Liver (tissue), 9 donors: Measurements from ENCODE around the gene P2RY6. TPM values are rescaled to one million over a fixed set of nuclear protein-coding genes. Genes with fewer than 3 reads are reported as not detected.

ENCODE experiments used
- DNase-seq: peaks from one replicate; pipeline ENCODE4 v3.0.0-alpha.2; 2017; ENCODE audit warnings: low spot score
- H3K27ac ChIP-seq, 2 donors: one replicate each; pipeline ENCODE4 v1.7.0; 2013; ENCODE audit warnings: inconsistent platforms in 2 of 2, low read length in 2 of 2, control low read depth in 1 of 2, low read depth in 1 of 2, mild to moderate bottlenecking in 1 of 2
- H3K27me3 ChIP-seq, 4 donors: one replicate each; pipeline versions ENCODE4 v1.6.1 to v1.7.0; 2013; ENCODE audit warnings: low read length in 3 of 4, inconsistent platforms in 1 of 4, mild to moderate bottlenecking in 1 of 4, moderate library complexity in 1 of 4; ENCODE audit not compliant: control insufficient read depth in 4 of 4, insufficient read depth in 4 of 4
- H3K36me3 ChIP-seq, 4 donors: one replicate each; pipeline versions ENCODE4 v1.6.1 to v1.7.0; 2013; ENCODE audit warnings: low read length in 3 of 4, mild to moderate bottlenecking in 3 of 4, low read depth in 1 of 4, moderate library complexity in 1 of 4; ENCODE audit not compliant: control insufficient read depth in 4 of 4, insufficient read depth in 3 of 4
- H3K4me1 ChIP-seq, 4 donors: one replicate each; pipeline versions ENCODE4 v1.6.1 to v1.7.0; 2013; ENCODE audit warnings: low read length in 3 of 4, mild to moderate bottlenecking in 3 of 4, moderate library complexity in 1 of 4; ENCODE audit not compliant: control insufficient read depth in 4 of 4, insufficient read depth in 4 of 4
- H3K4me3 ChIP-seq, 3 donors: one replicate each; pipeline versions ENCODE4 v1.6.1 to v1.7.0; 2013; ENCODE audit warnings: low read length in 3 of 3, control low read depth in 1 of 3, low read depth in 1 of 3, mild to moderate bottlenecking in 1 of 3
- H3K9ac ChIP-seq, 2 donors: one replicate each; pipeline ENCODE4 v1.7.0; 2013; ENCODE audit warnings: low read length in 2 of 2, mild to moderate bottlenecking in 2 of 2, moderate library complexity in 2 of 2, control low read depth in 1 of 2, low read depth in 1 of 2
- H3K9me3 ChIP-seq, 4 donors: one replicate each; pipeline versions ENCODE4 v1.6.1 to v1.7.0; 2013; ENCODE audit warnings: low read length in 3 of 4; ENCODE audit not compliant: control insufficient read depth in 4 of 4
- CTCF ChIP-seq: fragments of 150-350 bp; IDR thresholded peaks from 2 replicates; pipeline ENCODE4 v1.5.1; 2017; ENCODE audit warnings: improper control_type of control experiment, low read depth, low read length; ENCODE audit not compliant: missing input control
- EGR1 ChIP-seq, 2 donors: IDR thresholded peaks; 2 replicates each; pipeline ENCODE4 v1.6.1; 2016 to 2018; ENCODE audit warnings: antibody characterized with exemption in 2 of 2, low read depth in 2 of 2
- FOXA1 ChIP-seq: IDR thresholded peaks from 2 replicates; pipeline ENCODE4 v1.6.1; 2016; ENCODE audit warnings: antibody characterized with exemption
- FOXA2 ChIP-seq: IDR thresholded peaks from 2 replicates; pipeline ENCODE4 v1.6.1; 2016; ENCODE audit warnings: antibody characterized with exemption
- GABPA ChIP-seq, 2 donors: IDR thresholded peaks in 1 of 2; conservative IDR thresholded peaks in 1 of 2; 2 replicates each; pipeline ENCODE4 v1.6.1; 2016; ENCODE audit warnings: antibody characterized with exemption in 2 of 2, mild to moderate bottlenecking in 1 of 2, moderate library complexity in 1 of 2
- HNF4A ChIP-seq, 2 donors: conservative IDR thresholded peaks; 2 replicates each; pipeline ENCODE4 v1.6.1; 2016; ENCODE audit warnings: antibody characterized with exemption in 2 of 2, mild to moderate bottlenecking in 2 of 2
- HNF4G ChIP-seq: IDR thresholded peaks from 2 replicates; pipeline ENCODE4 v1.6.1; 2016; ENCODE audit warnings: antibody characterized with exemption
- JUND ChIP-seq, 2 donors: IDR thresholded peaks; 2 replicates each; pipeline ENCODE4 v1.6.1; 2016; ENCODE audit warnings: antibody characterized with exemption in 2 of 2
- MAX ChIP-seq: IDR thresholded peaks from 2 replicates; pipeline ENCODE4 v1.6.1; 2016; ENCODE audit warnings: antibody characterized with exemption
- NR2F2 ChIP-seq: IDR thresholded peaks from 2 replicates; pipeline ENCODE4 v1.6.1; 2016; ENCODE audit warnings: antibody characterized with exemption
- RAD21 ChIP-seq, 2 donors: IDR thresholded peaks; 2 replicates each; pipeline ENCODE4 v1.6.1; 2016; ENCODE audit warnings: antibody characterized with exemption in 2 of 2, mild to moderate bottlenecking in 2 of 2
- RXRA ChIP-seq, 2 donors: IDR thresholded peaks; 2 replicates each; pipeline ENCODE4 v1.6.1; 2017 to 2018; ENCODE audit warnings: antibody characterized with exemption in 2 of 2, mild to moderate bottlenecking in 1 of 2
- SP1 ChIP-seq: IDR thresholded peaks from 2 replicates; pipeline ENCODE4 v1.6.1; 2018; ENCODE audit warnings: antibody characterized with exemption, mild to moderate bottlenecking
- TAF1 ChIP-seq: conservative IDR thresholded peaks from 2 replicates; pipeline ENCODE4 v1.6.1; 2016; ENCODE audit warnings: antibody characterized with exemption, mild to moderate bottlenecking
- YY1 ChIP-seq: IDR thresholded peaks from 2 replicates; pipeline ENCODE4 v1.6.1; 2016; ENCODE audit warnings: antibody characterized with exemption, mild to moderate bottlenecking
- WGBS: extraction: QIAGEN DNeasy Blood & Tissue Kit; methylation state at CpG from one replicate; pipeline ENCODE4 v1.1.7; 2013; 5-methylcytosine and 5-hydroxymethylcytosine counted together
- polyA plus RNA-seq, 2 donors: library from polyadenylated mRNA; stranded (reverse) in 1 of 2; unstranded in 1 of 2; fragments of 200-250 nt in 1 of 2; fragments of >200 nt in 1 of 2; fragmentation: Nextera tagmentation in 1 of 2; extraction: Ambion mirVana in 1 of 2; gene quantifications; one replicate each; pipeline versions ENCODE4 v1.2.1 to v1.2.3, GENCODE V29; 2013 to 2015
- total RNA-seq, 2 donors: library from RNA; depleted of rRNA; stranded (reverse); fragments of >200 nt; gene quantifications; one replicate each; pipeline ENCODE4 v1.2.3, GENCODE V29; 2014
- TF ChIP-seq, protein P1 (sequence below): IDR thresholded peaks from 2 replicates; pipeline ENCODE4 v1.6.1; 2016; ENCODE audit warnings: antibody characterized with exemption
- TF ChIP-seq, protein P2 (sequence below): IDR thresholded peaks from 2 replicates; pipeline ENCODE4 v1.6.1; 2016; ENCODE audit warnings: antibody characterized with exemption
- TF ChIP-seq, protein P3 (sequence below): IDR thresholded peaks from 2 replicates; pipeline ENCODE4 v1.6.1; 2016; ENCODE audit warnings: antibody characterized with exemption, mild to moderate bottlenecking
- donor health status: healthy.
- donor health status: healthy.
- donor health status: healthy.
- donor health status: healthy.
- donor health status: healthy.

Gene P2RY6
- total and polyA plus RNA-seq, 4 donors: 0.21 to 1.3 (median 0.78) TPM

DNA sequence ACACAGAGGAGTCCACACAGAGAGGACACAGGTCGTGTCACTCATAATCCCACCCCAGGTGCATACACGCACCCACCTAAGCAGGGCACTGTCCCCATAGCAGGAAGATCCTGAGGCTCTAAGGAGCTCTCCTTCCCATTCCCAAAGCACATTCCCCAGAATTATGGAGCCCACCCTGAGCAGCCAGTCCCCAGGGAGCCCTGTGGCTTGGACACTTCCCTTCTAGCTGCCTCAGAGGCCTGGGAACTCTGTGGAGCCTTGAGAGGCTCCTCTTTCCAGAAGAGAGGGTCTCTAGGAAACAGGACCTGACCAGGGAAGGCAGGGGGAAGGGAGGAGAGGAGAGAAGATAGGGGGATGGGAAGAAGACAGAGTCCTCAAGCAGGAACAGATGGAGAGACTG, 65.7 kb downstream of the P2RY6 start:
- Histone ChIP-seq H3K27me3 (no peaks in the 10 kb centered on the region), H3K9ac (no peak overlapping the region), H3K27ac (no peak overlapping the region), H3K4me3 (no peak overlapping the region), H3K9me3 (no peaks in the 10 kb centered on the region), H3K36me3 (no peaks in the 10 kb centered on the region), H3K4me1 (peaks cover 1 to 10% (median 3%) of the 10 kb centered on the region in 4 donors)
- 86% methylated on average over 2 of the region's 2 CpGs for WGBS
- no peak for TF ChIP-seq JUND (IDR thresholded peaks at IDR 0.05)
- TF ChIP-seq, protein P1, sequence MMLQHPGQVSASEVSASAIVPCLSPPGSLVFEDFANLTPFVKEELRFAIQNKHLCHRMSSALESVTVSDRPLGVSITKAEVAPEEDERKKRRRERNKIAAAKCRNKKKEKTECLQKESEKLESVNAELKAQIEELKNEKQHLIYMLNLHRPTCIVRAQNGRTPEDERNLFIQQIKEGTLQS: no peak
- TF ChIP-seq TAF1: no peak
- no peak for TF ChIP-seq SP1
- no peak for TF ChIP-seq HNF4A (conservative IDR thresholded peaks at IDR 0.05)
- TF ChIP-seq MAX: no peak
- TF ChIP-seq EGR1 (IDR thresholded peaks at IDR 0.05; ENCODE audit: low read depth in 2 of 2): no peak
- no peak for TF ChIP-seq CTCF
- TF ChIP-seq RXRA (IDR thresholded peaks at IDR 0.05): no peak
- no peak for TF ChIP-seq FOXA1
- no peak for TF ChIP-seq GABPA (IDR thresholded peaks at IDR 0.05 in 1 of 2, conservative IDR thresholded peaks at IDR 0.05 in 1 of 2)
- no peak for TF ChIP-seq NR2F2
- no peak for TF ChIP-seq FOXA2
- TF ChIP-seq YY1: no peak
- no peak for TF ChIP-seq RAD21 (IDR thresholded peaks at IDR 0.05)
- TF ChIP-seq, protein P2, sequence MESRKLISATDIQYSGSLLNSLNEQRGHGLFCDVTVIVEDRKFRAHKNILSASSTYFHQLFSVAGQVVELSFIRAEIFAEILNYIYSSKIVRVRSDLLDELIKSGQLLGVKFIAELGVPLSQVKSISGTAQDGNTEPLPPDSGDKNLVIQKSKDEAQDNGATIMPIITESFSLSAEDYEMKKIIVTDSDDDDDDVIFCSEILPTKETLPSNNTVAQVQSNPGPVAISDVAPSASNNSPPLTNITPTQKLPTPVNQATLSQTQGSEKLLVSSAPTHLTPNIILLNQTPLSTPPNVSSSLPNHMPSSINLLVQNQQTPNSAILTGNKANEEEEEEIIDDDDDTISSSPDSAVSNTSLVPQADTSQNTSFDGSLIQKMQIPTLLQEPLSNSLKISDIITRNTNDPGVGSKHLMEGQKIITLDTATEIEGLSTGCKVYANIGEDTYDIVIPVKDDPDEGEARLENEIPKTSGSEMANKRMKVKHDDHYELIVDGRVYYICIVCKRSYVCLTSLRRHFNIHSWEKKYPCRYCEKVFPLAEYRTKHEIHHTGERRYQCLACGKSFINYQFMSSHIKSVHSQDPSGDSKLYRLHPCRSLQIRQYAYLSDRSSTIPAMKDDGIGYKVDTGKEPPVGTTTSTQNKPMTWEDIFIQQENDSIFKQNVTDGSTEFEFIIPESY: no peak
- TF ChIP-seq, protein P3, sequence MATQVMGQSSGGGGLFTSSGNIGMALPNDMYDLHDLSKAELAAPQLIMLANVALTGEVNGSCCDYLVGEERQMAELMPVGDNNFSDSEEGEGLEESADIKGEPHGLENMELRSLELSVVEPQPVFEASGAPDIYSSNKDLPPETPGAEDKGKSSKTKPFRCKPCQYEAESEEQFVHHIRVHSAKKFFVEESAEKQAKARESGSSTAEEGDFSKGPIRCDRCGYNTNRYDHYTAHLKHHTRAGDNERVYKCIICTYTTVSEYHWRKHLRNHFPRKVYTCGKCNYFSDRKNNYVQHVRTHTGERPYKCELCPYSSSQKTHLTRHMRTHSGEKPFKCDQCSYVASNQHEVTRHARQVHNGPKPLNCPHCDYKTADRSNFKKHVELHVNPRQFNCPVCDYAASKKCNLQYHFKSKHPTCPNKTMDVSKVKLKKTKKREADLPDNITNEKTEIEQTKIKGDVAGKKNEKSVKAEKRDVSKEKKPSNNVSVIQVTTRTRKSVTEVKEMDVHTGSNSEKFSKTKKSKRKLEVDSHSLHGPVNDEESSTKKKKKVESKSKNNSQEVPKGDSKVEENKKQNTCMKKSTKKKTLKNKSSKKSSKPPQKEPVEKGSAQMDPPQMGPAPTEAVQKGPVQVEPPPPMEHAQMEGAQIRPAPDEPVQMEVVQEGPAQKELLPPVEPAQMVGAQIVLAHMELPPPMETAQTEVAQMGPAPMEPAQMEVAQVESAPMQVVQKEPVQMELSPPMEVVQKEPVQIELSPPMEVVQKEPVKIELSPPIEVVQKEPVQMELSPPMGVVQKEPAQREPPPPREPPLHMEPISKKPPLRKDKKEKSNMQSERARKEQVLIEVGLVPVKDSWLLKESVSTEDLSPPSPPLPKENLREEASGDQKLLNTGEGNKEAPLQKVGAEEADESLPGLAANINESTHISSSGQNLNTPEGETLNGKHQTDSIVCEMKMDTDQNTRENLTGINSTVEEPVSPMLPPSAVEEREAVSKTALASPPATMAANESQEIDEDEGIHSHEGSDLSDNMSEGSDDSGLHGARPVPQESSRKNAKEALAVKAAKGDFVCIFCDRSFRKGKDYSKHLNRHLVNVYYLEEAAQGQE: no peak
- TF ChIP-seq HNF4G: no peak
- DNase-seq: no peak
